ENCODE data around the gene DHRS2.

DNA sequence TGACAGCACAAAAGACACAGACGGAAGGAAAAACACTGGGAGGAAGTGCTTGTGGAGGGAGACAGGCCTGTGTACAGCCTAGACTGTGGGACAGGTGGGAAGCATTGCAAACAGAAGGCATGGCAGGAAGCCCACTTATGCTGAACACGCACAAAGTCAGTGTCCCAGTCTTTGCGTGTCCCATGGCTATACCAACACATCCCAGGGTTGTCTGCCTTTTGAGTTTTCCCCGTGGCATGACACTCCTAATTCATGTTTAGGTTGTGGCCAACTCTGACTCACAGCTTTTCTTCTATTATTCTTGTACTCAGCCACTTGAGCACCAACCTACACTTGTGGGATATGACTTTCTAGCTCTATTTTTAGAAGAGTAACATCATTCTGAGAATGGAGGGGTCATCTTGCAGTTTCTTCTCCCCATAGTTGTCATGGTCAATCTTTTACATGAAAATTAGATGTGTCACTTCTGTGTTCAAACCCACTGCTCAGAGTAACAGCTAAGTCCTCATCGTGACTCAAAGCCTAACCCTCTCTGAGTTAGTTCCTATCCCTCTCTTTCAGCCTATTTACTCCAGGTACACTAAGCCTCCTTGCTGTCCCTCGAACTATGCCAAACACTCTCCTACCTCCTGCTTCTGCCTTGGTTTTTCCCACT is 30.1 kb upstream of the DHRS2 start:
- TF ChIP-seq CTCF (IDR thresholded peaks at IDR 0.05) (no peak), POLR2A (IDR thresholded peaks at IDR 0.05) (no peak)
